ENCODE results near the gene TFDP1.

Gene TFDP1

GRCh38 chr13:113545455-113545930 lies 39.1 kb upstream of the TFDP1 start:
- Histone ChIP-seq H3K79me2 (ENCODE audit: control insufficient read depth, insufficient read depth, low read length, poor library complexity) (peaks cover 13% of the 10 kb centered on the region), H3K4me3 (ENCODE audit: low read depth, low read length) (no peak overlapping the region), H4K91ac (ENCODE audit: low read depth, low read length) (peak overlapping the region; percentile 87), H3K27ac (ENCODE audit: low read depth, low read length) (peak overlapping the region; percentile 71), H3K23ac (ENCODE audit: low read length) (no peak overlapping the region), H3K79me1 (ENCODE audit: low read length) (peaks cover 27% of the 10 kb centered on the region), H4K8ac (ENCODE audit: low read depth, low read length) (no peak overlapping the region), H3K18ac (ENCODE audit: low read length) (peak overlapping the region; percentile 91), H2BK5ac (ENCODE audit: low read depth, low read length, poor library complexity) (peak overlapping the region; percentile 73), H3K4me2 (ENCODE audit: low read length) (peak overlapping the region; percentile 17), H2BK120ac (ENCODE audit: insufficient read depth, low read length, poor library complexity) (peak overlapping the region; percentile 73), H3K9me3 (ENCODE audit: insufficient read depth, low read depth, low read length) (peaks cover 12% of the 10 kb centered on the region), H2AK5ac (ENCODE audit: low read length) (peak overlapping the region; percentile 81), H3K4me1 (ENCODE audit: control insufficient read depth in 1 of 2, insufficient read depth in 2 of 2, low read length in 2 of 2) (peaks cover 27 to 36% of the 10 kb centered on the region in 2 experiments), H2BK12ac (ENCODE audit: low read length) (peak overlapping the region; percentile 67), H4K12ac (ENCODE audit: low read depth, low read length) (no peak overlapping the region), H3K27me3 (ENCODE audit: insufficient read depth, low read length) (no peaks in the 10 kb centered on the region), H3K14ac (ENCODE audit: low read length) (peak overlapping the region; percentile 89), H3K4ac (ENCODE audit: low read depth, low read length) (peak overlapping the region; percentile 53), H3K9ac (ENCODE audit: low read length) (no peak overlapping the region), H3K36me3 (ENCODE audit: control insufficient read depth in 1 of 2, insufficient read depth in 2 of 2, low read length in 2 of 2) (peaks cover 34 to 47% of the 10 kb centered on the region in 2 experiments), H2AFZ (ENCODE audit: insufficient read depth, low read length, poor library complexity) (no peak overlapping the region)
- DNase-seq = peak in 1 of 2 donors; percentile 3
- WGBS (ENCODE audit: extremely low coverage, insufficient coverage, insufficient read length) = no CpG with 5 or more reads among the region's 5 CpGs

- peak overlapping the region; percentile 81 for H2AK5ac ChIP-seq (ENCODE audit: low read length)
- H2AFZ ChIP-seq (ENCODE audit: insufficient read depth, low read length, poor library complexity) = peak overlapping the region; percentile 14
- H2BK5ac ChIP-seq (ENCODE audit: low read depth, low read length, poor library complexity) = peak overlapping the region; percentile 73
- peak overlapping the region; percentile 17 for H3K4me2 ChIP-seq (ENCODE audit: low read length)
- H3K36me3 ChIP-seq (ENCODE audit: control insufficient read depth in 1 of 2, insufficient read depth in 2 of 2, low read length in 2 of 2) = peaks cover 33 to 46% of the 10 kb centered on the region in 2 experiments
- no CpG with 5 or more reads among the region's 22 CpGs for WGBS (ENCODE audit: extremely low coverage, insufficient coverage, insufficient read length)
- H4K8ac ChIP-seq (ENCODE audit: low read depth, low read length) = peak overlapping the region; percentile 56
- peak overlapping the region; percentile 87 for H4K91ac ChIP-seq (ENCODE audit: low read depth, low read length)
- no peak overlapping the region for H3K9ac ChIP-seq (ENCODE audit: low read length)
- peaks cover 13% of the 10 kb centered on the region for H3K79me2 ChIP-seq (ENCODE audit: control insufficient read depth, insufficient read depth, low read length, poor library complexity)
- peak overlapping the region; percentile 73 for H2BK120ac ChIP-seq (ENCODE audit: insufficient read depth, low read length, poor library complexity)
- H3K4ac ChIP-seq (ENCODE audit: low read depth, low read length) = peak overlapping the region; percentile 53
- H3K9me3 ChIP-seq (ENCODE audit: insufficient read depth, low read depth, low read length) = peaks cover 10% of the 10 kb centered on the region
- peak overlapping the region; percentile 67 for H2BK12ac ChIP-seq (ENCODE audit: low read length)
- peak overlapping the region; percentile 71 for H3K27ac ChIP-seq (ENCODE audit: low read depth, low read length)
- H3K27me3 ChIP-seq (ENCODE audit: insufficient read depth, low read length) = no peaks in the 10 kb centered on the region
- H4K12ac ChIP-seq (ENCODE audit: low read depth, low read length) = peak overlapping the region; percentile 73
- peaks cover 27 to 36% of the 10 kb centered on the region in 2 experiments for H3K4me1 ChIP-seq (ENCODE audit: control insufficient read depth in 1 of 2, insufficient read depth in 2 of 2, low read length in 2 of 2)
- DNase-seq = no peak
- peak overlapping the region; percentile 89 for H3K14ac ChIP-seq (ENCODE audit: low read length)
- peak overlapping the region; percentile 91 for H3K18ac ChIP-seq (ENCODE audit: low read length)
- H3K79me1 ChIP-seq (ENCODE audit: low read length) = peaks cover 27% of the 10 kb centered on the region
- H3K4me3 ChIP-seq (ENCODE audit: low read depth, low read length) = no peak overlapping the region
- no peak overlapping the region for H3K23ac ChIP-seq (ENCODE audit: low read length)
Measured at GRCh38 chr13:113545931-113546516, 38.5 kb upstream of the TFDP1 start.

GRCh38 chr13:113546571-113547237 lies 37.8 kb upstream of the TFDP1 start:
- Histone ChIP-seq H4K8ac (ENCODE audit: low read depth, low read length) (peak overlapping the region; percentile 56), H3K9me3 (ENCODE audit: insufficient read depth, low read depth, low read length) (peaks cover 5% of the 10 kb centered on the region), H3K4me1 (ENCODE audit: control insufficient read depth in 1 of 2, insufficient read depth in 2 of 2, low read length in 2 of 2) (peaks cover 27 to 36% of the 10 kb centered on the region in 2 experiments), H4K12ac (ENCODE audit: low read depth, low read length) (no peak overlapping the region), H2AK5ac (ENCODE audit: low read length) (peak overlapping the region; percentile 81), H3K79me1 (ENCODE audit: low read length) (peaks cover 27% of the 10 kb centered on the region), H3K27me3 (ENCODE audit: insufficient read depth, low read length) (no peaks in the 10 kb centered on the region), H3K4ac (ENCODE audit: low read depth, low read length) (peak overlapping the region; percentile 53), H3K36me3 (ENCODE audit: control insufficient read depth in 1 of 2, insufficient read depth in 2 of 2, low read length in 2 of 2) (peaks cover 35 to 44% of the 10 kb centered on the region in 2 experiments), H3K79me2 (ENCODE audit: control insufficient read depth, insufficient read depth, low read length, poor library complexity) (peaks cover 13% of the 10 kb centered on the region), H3K14ac (ENCODE audit: low read length) (peak overlapping the region; percentile 22), H3K23ac (ENCODE audit: low read length) (no peak overlapping the region), H2BK120ac (ENCODE audit: insufficient read depth, low read length, poor library complexity) (peak overlapping the region; percentile 73), H2BK5ac (ENCODE audit: low read depth, low read length, poor library complexity) (peak overlapping the region; percentile 73), H3K9ac (ENCODE audit: low read length) (no peak overlapping the region), H3K4me2 (ENCODE audit: low read length) (no peak overlapping the region), H2BK12ac (ENCODE audit: low read length) (peak overlapping the region; percentile 63), H3K27ac (ENCODE audit: low read depth, low read length) (no peak overlapping the region), H3K4me3 (ENCODE audit: low read depth, low read length) (no peak overlapping the region), H2AFZ (ENCODE audit: insufficient read depth, low read length, poor library complexity) (no peak overlapping the region), H4K91ac (ENCODE audit: low read depth, low read length) (peak overlapping the region; percentile 87), H3K18ac (ENCODE audit: low read length) (peak overlapping the region; percentile 91)
- no peak for DNase-seq
- WGBS (ENCODE audit: extremely low coverage, insufficient coverage, insufficient read length) = no CpG with 5 or more reads among the region's 19 CpGs

GRCh38 chr13:113547238-113547971 lies 37.1 kb upstream of the TFDP1 start:
- Histone ChIP-seq H2BK120ac (ENCODE audit: insufficient read depth, low read length, poor library complexity) (no peak overlapping the region), H2BK12ac (ENCODE audit: low read length) (no peak overlapping the region), H3K27ac (ENCODE audit: low read depth, low read length) (no peak overlapping the region), H3K79me1 (ENCODE audit: low read length) (peaks cover 27% of the 10 kb centered on the region), H2AK5ac (ENCODE audit: low read length) (no peak overlapping the region), H3K79me2 (ENCODE audit: control insufficient read depth, insufficient read depth, low read length, poor library complexity) (peaks cover 13% of the 10 kb centered on the region), H3K4me2 (ENCODE audit: low read length) (no peak overlapping the region), H4K91ac (ENCODE audit: low read depth, low read length) (no peak overlapping the region), H3K36me3 (ENCODE audit: control insufficient read depth in 1 of 2, insufficient read depth in 2 of 2, low read length in 2 of 2) (peaks cover 39 to 47% of the 10 kb centered on the region in 2 experiments), H3K18ac (ENCODE audit: low read length) (peak overlapping the region; percentile 91), H4K12ac (ENCODE audit: low read depth, low read length) (no peak overlapping the region), H3K4me1 (ENCODE audit: control insufficient read depth in 1 of 2, insufficient read depth in 2 of 2, low read length in 2 of 2) (peaks cover 27 to 36% of the 10 kb centered on the region in 2 experiments), H3K9me3 (ENCODE audit: insufficient read depth, low read depth, low read length) (peaks cover 3% of the 10 kb centered on the region), H3K4me3 (ENCODE audit: low read depth, low read length) (no peak overlapping the region), H3K14ac (ENCODE audit: low read length) (no peak overlapping the region), H4K8ac (ENCODE audit: low read depth, low read length) (no peak overlapping the region), H2AFZ (ENCODE audit: insufficient read depth, low read length, poor library complexity) (no peak overlapping the region), H3K4ac (ENCODE audit: low read depth, low read length) (no peak overlapping the region), H3K23ac (ENCODE audit: low read length) (no peak overlapping the region), H2BK5ac (ENCODE audit: low read depth, low read length, poor library complexity) (no peak overlapping the region), H3K27me3 (ENCODE audit: insufficient read depth, low read length) (no peaks in the 10 kb centered on the region), H3K9ac (ENCODE audit: low read length) (no peak overlapping the region)
- no CpG with 5 or more reads among the region's 27 CpGs for WGBS (ENCODE audit: extremely low coverage, insufficient coverage, insufficient read length)
- DNase-seq = no peak

Data from trophoblast cell (in vitro differentiated cells and primary cell).